Metanephros (tissue), 2 donors: ENCODE results near the gene SPCS1. TPM values are rescaled to one million over a fixed set of nuclear protein-coding genes. Genes with fewer than 3 reads are reported as not detected.
A peak's percentile ranks its signal among the peaks of the same experiment; 100 is the strongest.

Experiments
- small RNA-seq: library from RNA; depleted of rRNA; stranded (forward); fragments of <200 nt; gene quantifications from one replicate; pipeline ENCODE3, GENCODE V24; 2014; ENCODE audit warnings: low replicate concordance
- total RNA-seq: library from RNA; depleted of rRNA; stranded (reverse); fragments of >200 nt; gene quantifications from one replicate; pipeline ENCODE4 v1.2.3, GENCODE V29; 2014

Gene SPCS1
- 57.9 TPM for total RNA-seq

DNA sequence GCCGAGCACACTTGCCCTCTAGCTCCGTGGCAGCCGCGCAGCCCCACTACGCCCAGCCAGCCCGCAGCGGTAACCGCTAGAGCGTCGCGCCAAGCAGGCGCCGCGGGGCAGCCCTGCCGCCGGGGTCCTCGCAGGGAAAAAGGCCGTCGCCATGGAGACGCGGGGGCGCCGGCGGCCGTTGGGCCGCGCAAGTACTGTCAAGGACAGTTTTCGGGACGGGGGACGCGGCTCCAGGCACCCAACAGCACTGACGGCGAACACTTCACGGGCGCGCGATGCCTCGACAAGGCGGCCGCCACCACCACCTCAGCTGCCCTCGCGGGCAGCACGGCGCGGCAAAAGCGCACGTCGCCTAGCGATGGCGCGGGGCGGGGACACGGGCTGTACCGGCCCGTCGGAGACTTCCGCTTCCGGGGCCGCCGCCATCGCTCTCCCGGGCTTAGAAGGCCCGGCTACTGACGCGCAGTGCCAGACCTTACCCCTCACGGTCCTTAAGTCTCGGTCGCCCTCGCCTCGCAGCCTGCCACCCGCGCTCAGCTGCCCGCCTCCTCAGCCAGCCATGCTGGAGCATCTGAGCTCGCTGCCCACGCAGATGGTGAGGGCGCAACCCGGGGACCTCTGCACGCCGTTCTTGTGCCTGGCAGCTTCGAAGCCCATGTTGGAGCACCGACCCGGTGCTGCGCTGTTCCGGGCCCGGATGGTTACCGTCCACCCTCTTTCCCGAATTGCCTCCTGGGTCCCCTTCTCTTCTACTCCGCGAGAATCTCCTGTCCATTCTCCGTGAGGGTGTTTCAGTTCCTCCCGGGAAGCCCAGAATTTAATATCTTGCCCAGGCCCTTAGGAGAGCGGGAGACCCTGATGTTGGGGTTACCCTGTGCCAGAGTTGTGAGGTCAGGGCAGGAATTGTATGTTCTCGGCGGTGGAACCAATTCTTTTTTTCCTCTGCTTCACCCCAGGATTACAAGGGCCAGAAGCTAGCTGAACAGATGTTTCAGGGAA, at the start of gene SPCS1, which contains the start of gene GLT8D1:
Gene SPCS1, plus strand, starts transcription at position 419 of the 999 bp plus-strand sequence. Its CDS starts 141 bp downstream, at position 560.
Gene GLT8D1, minus strand, starts transcription at position 104 of the 999 bp plus-strand sequence. CDS start 5,331 bp downstream, outside the sequence.

DNA sequence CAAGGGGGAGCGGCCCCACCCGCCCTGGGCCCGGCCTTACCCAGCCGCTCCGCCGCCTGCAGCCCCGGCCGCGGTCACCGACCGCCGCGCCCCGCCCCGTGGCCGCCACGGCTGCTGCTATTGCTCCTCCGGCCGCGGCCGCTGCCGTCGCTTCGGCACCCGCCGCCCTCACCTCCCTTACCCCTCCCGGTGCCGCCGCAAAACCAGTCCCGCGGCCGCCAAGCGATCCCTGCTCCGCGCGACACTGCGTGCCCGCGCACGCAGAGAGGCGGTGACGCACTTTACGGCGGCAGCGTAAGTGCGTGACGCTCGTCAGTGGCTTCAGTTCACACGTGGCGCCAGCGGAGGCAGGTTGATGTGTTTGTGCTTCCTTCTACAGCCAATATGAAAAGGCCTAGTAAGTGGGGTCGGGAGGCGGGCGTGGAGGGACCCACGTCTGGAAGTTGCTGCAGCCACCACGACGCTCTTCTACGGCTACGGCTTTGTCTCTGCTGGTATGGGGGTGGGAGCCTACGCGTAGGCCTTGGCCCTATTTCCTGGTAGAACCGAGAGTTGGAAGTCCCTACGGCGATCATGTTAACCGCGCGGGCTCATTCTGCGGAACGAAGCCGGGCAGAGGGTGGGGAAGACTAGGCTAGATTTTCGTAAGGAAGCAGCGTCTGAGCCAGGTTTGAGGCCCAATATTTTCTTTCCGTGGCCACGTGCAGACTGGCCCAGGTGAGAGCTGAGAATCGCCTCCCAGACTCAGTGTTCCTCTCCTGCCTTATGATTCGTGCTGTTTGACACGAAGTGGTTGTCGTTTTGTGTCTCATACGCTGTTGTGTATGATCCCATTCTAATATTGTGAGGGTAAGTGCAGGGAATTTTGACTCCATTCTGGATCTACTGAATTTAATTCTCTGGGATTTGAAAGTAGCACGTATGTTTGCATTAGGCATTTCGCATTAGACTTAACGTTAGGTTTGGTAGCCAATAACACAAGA, 19.9 kb upstream of the SPCS1 start, which contains the start of the genes GNL3 and PBRM1:
Gene GNL3, plus strand, starts transcription at position 324 of the 983 bp plus-strand sequence. Its CDS starts 61 bp downstream, at position 385.
Gene PBRM1, minus strand, starts transcription at position 205 of the 983 bp plus-strand sequence.

Small RNA genes lying within 50 kb of the gene (small RNA-seq; reads per million reads assigned to genes)
- gene AC006254.2 (not detected), gene RF00569 (3,070 reads per million, percentile 100 among the genes with 10 or more reads in this experiment), gene RF01183 (not detected), gene SNORD19 (0.16 reads per million), gene SNORD19B (not detected), gene SNORD69 (4,114 reads per million, percentile 100 among the genes with 10 or more reads in this experiment)

Other genes with a start within 250 kb of the SPCS1 start
- gene STAB1, start 210.8 kb upstream of the SPCS1 start, total RNA-seq, result 95.8 TPM
- 48.9 TPM for gene NT5DC2, start 172.2 kb upstream of the SPCS1 start, total RNA-seq
- 12.3 TPM for gene UQCC5, start 169.5 kb upstream of the SPCS1 start, total RNA-seq
- 72.1 TPM for gene PBRM1, start 20.2 kb upstream of the SPCS1 start, total RNA-seq
- gene GNL3, start 20.1 kb upstream of the SPCS1 start, total RNA-seq, result 55.5 TPM
- 85.2 TPM for gene GLT8D1, start 315 bp upstream of the SPCS1 start, total RNA-seq
- 34.4 TPM for gene NEK4, start 64.8 kb downstream of the SPCS1 start, total RNA-seq
- gene ITIH1, start 71.5 kb downstream of the SPCS1 start, total RNA-seq, result 0.41 TPM
- gene ITIH3, start 88.7 kb downstream of the SPCS1 start, total RNA-seq, result 8.6 TPM
- gene ITIH4, start 124.6 kb downstream of the SPCS1 start, total RNA-seq, result 10.7 TPM
- 11.9 TPM for gene MUSTN1, start 128.9 kb downstream of the SPCS1 start, total RNA-seq
- gene STIMATE, start 191.4 kb downstream of the SPCS1 start, total RNA-seq, result 20.0 TPM